ENCODE data around the gene AACS.

The AACS gene

GRCh38 chr12:125145196-125145595 is 80.0 kb downstream of the AACS start:
- TF ChIP-seq CTCF (IDR thresholded peaks at IDR 0.05; ENCODE audit: borderline replicate concordance, control extremely low read depth, extremely low read depth, insufficient read depth, missing control alignments), result no peak

GRCh38 chr12:125148316-125148715 is 83.1 kb downstream of the AACS start:
- in situ Hi-C loops (cut with MboI; ENCODE audit: low sequenced_read_pairs, unreplicated experiment), result no loop called here
- no peak for TF ChIP-seq CTCF (IDR thresholded peaks at IDR 0.05; ENCODE audit: borderline replicate concordance, control extremely low read depth, extremely low read depth, insufficient read depth, missing control alignments)
- no peak for DNase-seq (ENCODE audit: low spot score)

More at GRCh38 chr12:125145196-125145595, 80.0 kb downstream of the AACS start:
- no peak for DNase-seq (ENCODE audit: low spot score)
- in situ Hi-C loops (cut with MboI; ENCODE audit: low sequenced_read_pairs, unreplicated experiment), result no loop called here

GRCh38 chr12:125149160-125150108 is 84.2 kb downstream of the AACS start:
- in situ Hi-C loops (cut with MboI; ENCODE audit: low sequenced_read_pairs, unreplicated experiment), result no loop called here
- DNase-seq (ENCODE audit: low spot score), result peak; percentile 83
- no peak for TF ChIP-seq CTCF (IDR thresholded peaks at IDR 0.05; ENCODE audit: borderline replicate concordance, control extremely low read depth, extremely low read depth, insufficient read depth, missing control alignments)

GRCh38 chr12:125151284-125151683 is 86.0 kb downstream of the AACS start:
- DNase-seq (ENCODE audit: low spot score), result no peak
- in situ Hi-C loops (cut with MboI; ENCODE audit: low sequenced_read_pairs, unreplicated experiment), result no loop called here
- no peak for TF ChIP-seq CTCF (IDR thresholded peaks at IDR 0.05; ENCODE audit: borderline replicate concordance, control extremely low read depth, extremely low read depth, insufficient read depth, missing control alignments)

GRCh38 chr12:125152463-125152862 is 87.2 kb downstream of the AACS start:
- in situ Hi-C loops (cut with MboI; ENCODE audit: low sequenced_read_pairs, unreplicated experiment), result no loop called here
- no peak for TF ChIP-seq CTCF (IDR thresholded peaks at IDR 0.05; ENCODE audit: borderline replicate concordance, control extremely low read depth, extremely low read depth, insufficient read depth, missing control alignments)
- no peak for DNase-seq (ENCODE audit: low spot score)

- in situ Hi-C loops (cut with MboI; ENCODE audit: low sequenced_read_pairs, unreplicated experiment), result no loop called here
- TF ChIP-seq CTCF (IDR thresholded peaks at IDR 0.05; ENCODE audit: borderline replicate concordance, control extremely low read depth, extremely low read depth, insufficient read depth, missing control alignments), result no peak
- DNase-seq (ENCODE audit: low spot score), result no peak
Observed at GRCh38 chr12:125155366-125155765, 90.1 kb downstream of the AACS start.
